Measurements from ENCODE around the gene BCAS3.

DNA sequence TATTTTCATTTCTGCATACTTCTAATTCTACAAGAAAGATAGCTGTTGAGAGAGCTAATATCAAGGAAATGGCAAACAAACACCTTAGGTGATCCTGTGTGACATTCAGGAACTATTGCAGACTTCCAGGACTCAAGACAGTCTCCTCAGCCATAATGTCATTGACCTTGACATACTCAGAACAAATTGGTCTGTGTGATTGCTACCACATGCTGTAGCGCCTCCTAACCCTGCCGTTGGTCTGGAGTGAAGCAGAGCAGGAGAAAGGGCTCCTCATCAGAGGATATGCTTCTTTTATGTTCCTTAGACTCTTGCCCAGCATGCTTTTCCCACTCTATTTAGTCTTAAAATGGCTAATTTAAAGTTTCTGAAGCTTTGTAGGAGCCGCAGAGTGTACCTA, 527.8 kb downstream of the BCAS3 start:
- TF ChIP-seq, protein P1, sequence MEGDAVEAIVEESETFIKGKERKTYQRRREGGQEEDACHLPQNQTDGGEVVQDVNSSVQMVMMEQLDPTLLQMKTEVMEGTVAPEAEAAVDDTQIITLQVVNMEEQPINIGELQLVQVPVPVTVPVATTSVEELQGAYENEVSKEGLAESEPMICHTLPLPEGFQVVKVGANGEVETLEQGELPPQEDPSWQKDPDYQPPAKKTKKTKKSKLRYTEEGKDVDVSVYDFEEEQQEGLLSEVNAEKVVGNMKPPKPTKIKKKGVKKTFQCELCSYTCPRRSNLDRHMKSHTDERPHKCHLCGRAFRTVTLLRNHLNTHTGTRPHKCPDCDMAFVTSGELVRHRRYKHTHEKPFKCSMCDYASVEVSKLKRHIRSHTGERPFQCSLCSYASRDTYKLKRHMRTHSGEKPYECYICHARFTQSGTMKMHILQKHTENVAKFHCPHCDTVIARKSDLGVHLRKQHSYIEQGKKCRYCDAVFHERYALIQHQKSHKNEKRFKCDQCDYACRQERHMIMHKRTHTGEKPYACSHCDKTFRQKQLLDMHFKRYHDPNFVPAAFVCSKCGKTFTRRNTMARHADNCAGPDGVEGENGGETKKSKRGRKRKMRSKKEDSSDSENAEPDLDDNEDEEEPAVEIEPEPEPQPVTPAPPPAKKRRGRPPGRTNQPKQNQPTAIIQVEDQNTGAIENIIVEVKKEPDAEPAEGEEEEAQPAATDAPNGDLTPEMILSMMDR (IDR thresholded peaks at IDR 0.05): no peak
- TF ChIP-seq POLR2A (IDR thresholded peaks at IDR 0.05) (no peak), EP300 (IDR thresholded peaks at IDR 0.05) (no peak)
